ENCODE results near the gene PLOD2. TPM values are rescaled to one million over a fixed set of nuclear protein-coding genes. Genes with fewer than 3 reads are reported as not detected.

The PLOD2 gene
- total and polyA plus RNA-seq, 3 experiments from 2014 or later, result 0.18 to 0.35 TPM; not detected in 1

- H3K36me3 ChIP-seq (ENCODE audit: insufficient read depth, low read length), result no peaks in the 10 kb centered on the region
- Mint-ChIP-seq H3K27me3 (peaks cover 0 to 9% of the 10 kb centered on the region in 2 donors), H3K36me3 (no peaks in the 10 kb centered on the region), H3K27ac (no peak overlapping the region), H3K4me1 (no peaks in the 10 kb centered on the region), H3K4me3 (no peak overlapping the region), H3K9me3 (peaks cover 0 to 2% (median 0%) of the 10 kb centered on the region in 5 donors)
- no peaks in the 10 kb centered on the region for H3K27me3 ChIP-seq (ENCODE audit: insufficient read depth, low read length, poor library complexity, severe bottlenecking)
- no peak overlapping the region for H3K27ac ChIP-seq (ENCODE audit: low read depth, low read length)
- H3K4me3 ChIP-seq (ENCODE audit: low read length), result no peak overlapping the region
- ChIA-PET POLR2A (no interaction called here), CTCF (no interaction called here)
- no peaks in the 10 kb centered on the region for H3K4me1 ChIP-seq (ENCODE audit: insufficient read depth, low read length)
- no peaks in the 10 kb centered on the region for H3K9me3 ChIP-seq (ENCODE audit: low read length)
- DNase-seq, result no peak
Measured at GRCh38 chr3:146177519-146177918, 16.5 kb upstream of the PLOD2 start.

GRCh38 chr3:146177072-146177471, 16.1 kb upstream of the PLOD2 start:
- H3K27ac Mint-ChIP-seq, result no peak overlapping the region
- no peaks in the 10 kb centered on the region for H3K4me1 Mint-ChIP-seq
- H3K9me3 ChIP-seq (ENCODE audit: low read length), result no peaks in the 10 kb centered on the region
- H3K4me1 ChIP-seq (ENCODE audit: insufficient read depth, low read length), result no peaks in the 10 kb centered on the region
- no peak overlapping the region for H3K4me3 Mint-ChIP-seq
- H3K27me3 Mint-ChIP-seq, result peaks cover 0 to 9% of the 10 kb centered on the region in 2 donors
- no peaks in the 10 kb centered on the region for H3K27me3 ChIP-seq (ENCODE audit: insufficient read depth, low read length, poor library complexity, severe bottlenecking)
- H3K27ac ChIP-seq (ENCODE audit: low read depth, low read length), result no peak overlapping the region
- ChIA-PET CTCF (no interaction called here), POLR2A (no interaction called here)
- no peak for DNase-seq
- no peaks in the 10 kb centered on the region for H3K36me3 Mint-ChIP-seq
- no peak overlapping the region for H3K4me3 ChIP-seq (ENCODE audit: low read length)
- peaks cover 0 to 2% (median 0%) of the 10 kb centered on the region in 5 donors for H3K9me3 Mint-ChIP-seq
- H3K36me3 ChIP-seq (ENCODE audit: insufficient read depth, low read length), result no peaks in the 10 kb centered on the region

GRCh38 chr3:146172586-146172985, 11.6 kb upstream of the PLOD2 start:
- ChIA-PET POLR2A (no interaction called here), CTCF (no interaction called here)
- Histone ChIP-seq H3K4me1 (ENCODE audit: insufficient read depth, low read length) (no peaks in the 10 kb centered on the region), H3K36me3 (ENCODE audit: insufficient read depth, low read length) (no peaks in the 10 kb centered on the region), H3K4me3 (ENCODE audit: low read length) (no peak overlapping the region), H3K9me3 (ENCODE audit: low read length) (no peaks in the 10 kb centered on the region), H3K27ac (ENCODE audit: low read depth, low read length) (no peak overlapping the region), H3K27me3 (ENCODE audit: insufficient read depth, low read length, poor library complexity, severe bottlenecking) (no peaks in the 10 kb centered on the region)
- Mint-ChIP-seq H3K4me1 (no peaks in the 10 kb centered on the region), H3K36me3 (no peaks in the 10 kb centered on the region), H3K4me3 (no peak overlapping the region), H3K9me3 (peaks cover 0 to 2% (median 0%) of the 10 kb centered on the region in 5 donors), H3K27me3 (peaks cover 0 to 12% of the 10 kb centered on the region in 2 donors), H3K27ac (no peak overlapping the region)
- no peak for DNase-seq

GRCh38 chr3:146170591-146170990, 9.6 kb upstream of the PLOD2 start:
- H3K9me3 Mint-ChIP-seq, result peaks cover 0 to 2% (median 0%) of the 10 kb centered on the region in 5 donors
- no peaks in the 10 kb centered on the region for H3K4me1 Mint-ChIP-seq
- ChIA-PET POLR2A (no interaction called here), CTCF (no interaction called here)
- Histone ChIP-seq H3K36me3 (ENCODE audit: insufficient read depth, low read length) (no peaks in the 10 kb centered on the region), H3K4me1 (ENCODE audit: insufficient read depth, low read length) (no peaks in the 10 kb centered on the region), H3K27ac (ENCODE audit: low read depth, low read length) (no peak overlapping the region), H3K27me3 (ENCODE audit: insufficient read depth, low read length, poor library complexity, severe bottlenecking) (no peaks in the 10 kb centered on the region), H3K9me3 (ENCODE audit: low read length) (no peaks in the 10 kb centered on the region), H3K4me3 (ENCODE audit: low read length) (no peak overlapping the region)
- no peaks in the 10 kb centered on the region for H3K36me3 Mint-ChIP-seq
- DNase-seq, result no peak
- H3K27me3 Mint-ChIP-seq, result peaks cover 3 to 8% of the 10 kb centered on the region in 2 donors
- no peak overlapping the region for H3K27ac Mint-ChIP-seq
- H3K4me3 Mint-ChIP-seq, result no peak overlapping the region

- no peaks in the 10 kb centered on the region for H3K36me3 ChIP-seq (ENCODE audit: insufficient read depth, low read length)
- ChIA-PET POLR2A (no interaction called here), CTCF (no interaction called here)
- no peak overlapping the region for H3K27ac Mint-ChIP-seq
- no peaks in the 10 kb centered on the region for H3K4me1 Mint-ChIP-seq
- H3K27ac ChIP-seq (ENCODE audit: low read depth, low read length), result no peak overlapping the region
- H3K36me3 Mint-ChIP-seq, result no peaks in the 10 kb centered on the region
- H3K4me3 Mint-ChIP-seq, result no peak overlapping the region
- DNase-seq, result no peak
- H3K9me3 Mint-ChIP-seq, result peaks cover 0 to 2% (median 0%) of the 10 kb centered on the region in 5 donors
- H3K27me3 Mint-ChIP-seq, result peaks cover 3 to 10% of the 10 kb centered on the region in 2 donors
- no peak overlapping the region for H3K4me3 ChIP-seq (ENCODE audit: low read length)
- no peaks in the 10 kb centered on the region for H3K27me3 ChIP-seq (ENCODE audit: insufficient read depth, low read length, poor library complexity, severe bottlenecking)
- H3K4me1 ChIP-seq (ENCODE audit: insufficient read depth, low read length), result no peaks in the 10 kb centered on the region
- no peaks in the 10 kb centered on the region for H3K9me3 ChIP-seq (ENCODE audit: low read length)
Measured at GRCh38 chr3:146169891-146170290, 8.9 kb upstream of the PLOD2 start.

- ChIA-PET POLR2A (no interaction called here), CTCF (no interaction called here)
- H3K27me3 ChIP-seq (ENCODE audit: insufficient read depth, low read length, poor library complexity, severe bottlenecking), result peaks cover 5% of the 10 kb centered on the region
- no peak overlapping the region for H3K27ac Mint-ChIP-seq
- H3K9me3 ChIP-seq (ENCODE audit: low read length), result no peaks in the 10 kb centered on the region
- H3K27ac ChIP-seq (ENCODE audit: low read depth, low read length), result no peak overlapping the region
- no peak for DNase-seq
- peaks cover 0 to 4% (median 1%) of the 10 kb centered on the region in 3 donors for H3K36me3 Mint-ChIP-seq
- peaks cover 0 to 4% (median 0%) of the 10 kb centered on the region in 5 donors for H3K9me3 Mint-ChIP-seq
- peaks cover 14 to 27% of the 10 kb centered on the region in 2 donors for H3K27me3 Mint-ChIP-seq
- H3K36me3 ChIP-seq (ENCODE audit: insufficient read depth, low read length), result no peaks in the 10 kb centered on the region
- no peak overlapping the region for H3K4me3 Mint-ChIP-seq
- H3K4me1 Mint-ChIP-seq, result peaks cover 0 to under 1% (median 0%) of the 10 kb centered on the region in 3 donors
- no peak overlapping the region for H3K4me3 ChIP-seq (ENCODE audit: low read length)
- H3K4me1 ChIP-seq (ENCODE audit: insufficient read depth, low read length), result no peaks in the 10 kb centered on the region
Measured at GRCh38 chr3:146166826-146167225, 5.8 kb upstream of the PLOD2 start.

- CTCF ChIA-PET, result no interaction called here
Measured at GRCh38 chr3:146166415-146166821, 5.4 kb upstream of the PLOD2 start.

GRCh38 chr3:146165877-146166276, 4.9 kb upstream of the PLOD2 start:
- Mint-ChIP-seq H3K4me1 (peaks cover 0 to 7% (median 3%) of the 10 kb centered on the region in 3 donors), H3K4me3 (no peak overlapping the region), H3K27ac (no peak overlapping the region), H3K36me3 (peaks cover 0 to 4% (median 1%) of the 10 kb centered on the region in 3 donors), H3K27me3 (peaks cover 19 to 31% of the 10 kb centered on the region in 2 donors), H3K9me3 (peaks cover 0 to 4% (median 0%) of the 10 kb centered on the region in 5 donors)
- H3K27me3 ChIP-seq (ENCODE audit: insufficient read depth, low read length, poor library complexity, severe bottlenecking), result peaks cover 8% of the 10 kb centered on the region
- H3K4me3 ChIP-seq (ENCODE audit: low read length), result no peak overlapping the region
- H3K9me3 ChIP-seq (ENCODE audit: low read length), result no peaks in the 10 kb centered on the region
- H3K27ac ChIP-seq (ENCODE audit: low read depth, low read length), result no peak overlapping the region
- POLR2A ChIA-PET, result no interaction called here
- no peak for DNase-seq
- no peaks in the 10 kb centered on the region for H3K36me3 ChIP-seq (ENCODE audit: insufficient read depth, low read length)
- CTCF ChIA-PET, result no interaction called here
- H3K4me1 ChIP-seq (ENCODE audit: insufficient read depth, low read length), result no peaks in the 10 kb centered on the region

More at GRCh38 chr3:146166415-146166821, 5.4 kb upstream of the PLOD2 start:
- H3K4me3 ChIP-seq (ENCODE audit: low read length), result no peak overlapping the region
- no peaks in the 10 kb centered on the region for H3K4me1 ChIP-seq (ENCODE audit: insufficient read depth, low read length)
- H3K27me3 Mint-ChIP-seq, result peaks cover 17 to 31% of the 10 kb centered on the region in 2 donors
- H3K9me3 ChIP-seq (ENCODE audit: low read length), result no peaks in the 10 kb centered on the region
- peaks cover 0 to 4% (median 0%) of the 10 kb centered on the region in 5 donors for H3K9me3 Mint-ChIP-seq
- no peak for DNase-seq
- H3K36me3 ChIP-seq (ENCODE audit: insufficient read depth, low read length), result no peaks in the 10 kb centered on the region
- POLR2A ChIA-PET, result no interaction called here
- peaks cover 0 to 5% (median 3%) of the 10 kb centered on the region in 3 donors for H3K4me1 Mint-ChIP-seq
- H3K27ac ChIP-seq (ENCODE audit: low read depth, low read length), result no peak overlapping the region
- no peak overlapping the region for H3K27ac Mint-ChIP-seq
- no peak overlapping the region for H3K4me3 Mint-ChIP-seq
- H3K27me3 ChIP-seq (ENCODE audit: insufficient read depth, low read length, poor library complexity, severe bottlenecking), result peaks cover 8% of the 10 kb centered on the region
- H3K36me3 Mint-ChIP-seq, result peaks cover 0 to 4% (median 1%) of the 10 kb centered on the region in 3 donors
